HG03460 (cell line): ENCODE measurements around the gene SPATS1.

Source experiments
- ATAC-seq: cut with Tn5 transposase; IDR thresholded peaks from one replicate; pipeline ENCODE4 v1.9.1; 2021; ENCODE audit not compliant: unreplicated experiment

The SPATS1 gene

GRCh38 chr6:44387346-44388134 is 45.1 kb downstream of the SPATS1 start, which contains the start of gene CDC5L:
Gene CDC5L (plus strand): TSS chr6:44387706. CDS start chr6:44387824, 118 bp downstream.
- ATAC-seq, result peak; percentile 87

- ATAC-seq, result peak; percentile 2
Measured at GRCh38 chr6:44388135-44388487, 45.7 kb downstream of the SPATS1 start.

- no peak for ATAC-seq
Measured at GRCh38 chr6:44388887-44389286, 46.4 kb downstream of the SPATS1 start.

- no peak for ATAC-seq
Measured at GRCh38 chr6:44390158-44390683, 47.8 kb downstream of the SPATS1 start.
